SK-N-SH (cell line): ENCODE data around the gene MAN1A2. TPM values are rescaled to one million over a fixed set of nuclear protein-coding genes. Genes with fewer than 3 reads are reported as not detected.

ENCODE experiments used
- CTCF ChIA-PET: fragments of 300-600, 350-600 bp; formaldehyde crosslinking; extraction: SDS; loops from one replicate; lab custom pipeline; 2021; lab: Yijun Ruan, JAX
- POLR2A ChIA-PET: fragments of 350-600 bp; sonication (Branson Sonifier 250); formaldehyde crosslinking; extraction: SDS; loops from one replicate; lab custom pipeline; 2020; ENCODE audit warnings: antibody characterized with exemption, inconsistent platforms; lab: Yijun Ruan, JAX
- DNase-seq: peaks from one replicate; pipeline ENCODE4 v3.0.0; 2012
- H2AFZ ChIP-seq: fragments of 200-600 bp; sonication (generic); 2 replicates; pipeline ENCODE4 v1.8.1; 2016; ENCODE audit warnings: antibody characterized with exemption, mild to moderate bottlenecking, low read depth
- H3F3A ChIP-seq: fragments of 200-600 bp; sonication (generic); replicated peaks from 2 replicates; pipeline ENCODE3; 2016; ENCODE audit warnings: antibody characterized with exemption, mild to moderate bottlenecking; ENCODE audit not compliant: insufficient read depth
- H3K27ac ChIP-seq, 2 experiments: fragments of 200-500 bp in 1 of 2; fragments of 200-600 bp in 1 of 2; sonication (Bioruptor generic) in 1 of 2; sonication (generic), shearing (Covaris generic) in 1 of 2; 2 replicates each; pipeline versions ENCODE4 v1.5.1 to v1.6.1; 2014 to 2016; ENCODE audit warnings: low read depth in 2 of 2, inconsistent platforms in 1 of 2, low read length in 1 of 2, mild to moderate bottlenecking in 1 of 2, mixed read lengths in 1 of 2
- H3K27me3 ChIP-seq: fragments of 200-600 bp; sonication (generic), shearing (Covaris generic); 2 replicates; pipeline ENCODE4 v1.6.1; 2016; ENCODE audit warnings: mixed run types; ENCODE audit not compliant: insufficient read depth
- H3K36me3 ChIP-seq, 2 experiments: fragments of 200-500 bp in 1 of 2; fragments of 200-600 bp in 1 of 2; sonication (Bioruptor generic) in 1 of 2; sonication (generic) in 1 of 2; replicated peaks in 1 of 2; 2 replicates each; pipeline versions ENCODE3 to v1.5.1; 2014 to 2016; ENCODE audit warnings: low read length in 1 of 2, mild to moderate bottlenecking in 1 of 2; ENCODE audit not compliant: insufficient read depth in 2 of 2, control insufficient read depth in 1 of 2
- H3K4me1 ChIP-seq, 2 experiments: fragments of 200-500 bp in 1 of 2; fragments of 200-600 bp in 1 of 2; sonication (Bioruptor generic) in 1 of 2; sonication (generic), shearing (Covaris generic) in 1 of 2; 2 replicates each; pipeline versions ENCODE4 v1.5.1 to v1.6.1; 2014 to 2016; ENCODE audit warnings: low read depth in 1 of 2, low read length in 1 of 2, mixed run types in 1 of 2; ENCODE audit not compliant: insufficient read depth in 2 of 2, control insufficient read depth in 1 of 2
- H3K4me2 ChIP-seq: fragments of 200-600 bp; sonication (generic), shearing (Covaris generic); 2 replicates; pipeline ENCODE4 v1.6.1; 2017; ENCODE audit warnings: mixed run types
- H3K4me3 ChIP-seq, 2 experiments: fragments of 200-500 bp in 1 of 2; fragments of 200-600 bp in 1 of 2; sonication (Bioruptor generic) in 1 of 2; sonication (generic), shearing (Covaris generic) in 1 of 2; 2 replicates each; pipeline versions ENCODE4 v1.5.1 to v1.8.1; 2014 to 2016; ENCODE audit warnings: low read depth in 2 of 2, inconsistent platforms in 1 of 2, low read length in 1 of 2, mild to moderate bottlenecking in 1 of 2, mixed read lengths in 1 of 2, moderate library complexity in 1 of 2
- H3K79me2 ChIP-seq: fragments of 200-600 bp; sonication (generic); 2 replicates; pipeline ENCODE4 v1.8.1; 2017; ENCODE audit warnings: mild to moderate bottlenecking; ENCODE audit not compliant: insufficient read depth
- H3K9ac ChIP-seq: fragments of 200-600 bp; sonication (generic); 2 replicates; pipeline ENCODE4 v1.6.1; 2017; ENCODE audit warnings: mixed run types
- H3K9me2 ChIP-seq: fragments of 200-600 bp; sonication (generic); 2 replicates; pipeline ENCODE4 v1.6.1; 2017; ENCODE audit warnings: mixed run types
- H3K9me3 ChIP-seq: fragments of 200-600 bp; sonication (generic); 2 replicates; pipeline ENCODE4 v1.6.1; 2017; ENCODE audit warnings: mixed run types, mild to moderate bottlenecking, moderate library complexity
- H4K20me1 ChIP-seq: fragments of 200-600 bp; sonication (generic); 2 replicates; pipeline ENCODE4 v1.6.1; 2017; ENCODE audit warnings: mild to moderate bottlenecking, mixed run types; ENCODE audit not compliant: insufficient read depth
- ELF1 ChIP-seq: IDR thresholded peaks from 2 replicates; pipeline ENCODE4 v1.4.0; 2012
- FOSL2 ChIP-seq: IDR thresholded peaks from 2 replicates; pipeline ENCODE4 v1.4.0; 2012; ENCODE audit warnings: low read depth, mild to moderate bottlenecking, moderate library complexity, borderline replicate concordance
- FOXJ3 ChIP-seq: sonication (generic); formaldehyde crosslinking; IDR thresholded peaks from 2 replicates; pipeline ENCODE4 v1.5.1; 2020; ENCODE audit warnings: mild to moderate bottlenecking, missing genetic modification reagents
- FOXM1 ChIP-seq: IDR thresholded peaks from 2 replicates; pipeline ENCODE4 v1.4.0; 2012; ENCODE audit warnings: low read depth, mild to moderate bottlenecking
- GABPA ChIP-seq: IDR thresholded peaks from 2 replicates; pipeline ENCODE4 v1.4.0; 2012; ENCODE audit warnings: low read depth, mild to moderate bottlenecking
- IRF3 ChIP-seq: fragments of 150-350 bp; IDR thresholded peaks from 2 replicates; pipeline ENCODE4 v1.6.1; 2016; ENCODE audit warnings: mild to moderate bottlenecking, low read depth, low read length
- JUND ChIP-seq: IDR thresholded peaks from 2 replicates; pipeline ENCODE4 v1.4.0; 2012
- MAX ChIP-seq: IDR thresholded peaks from 2 replicates; pipeline ENCODE4 v1.4.0; 2012; ENCODE audit warnings: low read depth
- MXI1 ChIP-seq: IDR thresholded peaks from 2 replicates; pipeline ENCODE4 v1.6.1; 2012; ENCODE audit warnings: mild to moderate bottlenecking, low read depth, low read length, improper control_type of control experiment
- NFIC ChIP-seq: IDR thresholded peaks from 2 replicates; pipeline ENCODE4 v1.4.0; 2012; ENCODE audit warnings: borderline replicate concordance
- NRF1 ChIP-seq: IDR thresholded peaks from 2 replicates; pipeline ENCODE4 v1.6.1; 2012; ENCODE audit warnings: low read depth, mild to moderate bottlenecking, low read length
- POLR2AphosphoS5 ChIP-seq: IDR thresholded peaks from 2 replicates; pipeline ENCODE4 v1.6.1; 2012; ENCODE audit warnings: low read depth, low read length
- RAD21 ChIP-seq: IDR thresholded peaks from 2 replicates; pipeline ENCODE4 v1.6.1; 2012; ENCODE audit warnings: mild to moderate bottlenecking, low read length
- RCOR1 ChIP-seq: fragments of 150-350 bp; IDR thresholded peaks from 2 replicates; pipeline ENCODE4 v1.6.1; 2017; ENCODE audit warnings: antibody characterized with exemption, low read length
- REST ChIP-seq: IDR thresholded peaks from 2 replicates; pipeline ENCODE4 v1.6.1; 2012; ENCODE audit warnings: mild to moderate bottlenecking, low read depth, low read length, moderate library complexity
- SIN3A ChIP-seq: IDR thresholded peaks from 2 replicates; pipeline ENCODE4 v1.6.1; 2012; ENCODE audit warnings: low read depth, mild to moderate bottlenecking, low read length, moderate library complexity, borderline replicate concordance
- TCF12 ChIP-seq: IDR thresholded peaks from 2 replicates; pipeline ENCODE4 v1.4.0; 2012
- USF1 ChIP-seq: IDR thresholded peaks from 2 replicates; pipeline ENCODE4 v1.4.0; 2012; ENCODE audit warnings: low read depth, borderline replicate concordance
- USF2 ChIP-seq: fragments of 150-350 bp; IDR thresholded peaks from 2 replicates; pipeline ENCODE4 v1.6.1; 2017; ENCODE audit warnings: antibody characterized with exemption, low read length, low read depth, borderline replicate concordance
- YY1 ChIP-seq: IDR thresholded peaks from 2 replicates; pipeline ENCODE4 v1.4.0; 2012; ENCODE audit warnings: low read depth, mild to moderate bottlenecking
- WGBS: methylation state at CpG from one replicate; pipeline ENCODE4 v1.1.6; 2017; ENCODE audit warnings: low lambda C conversion rate; 5-methylcytosine and 5-hydroxymethylcytosine counted together
- polyA plus RNA-seq, 3 experiments: library from polyadenylated mRNA; depleted of rRNA; stranded (reverse); fragments of >200 nt; gene quantifications; 2 replicates each; pipeline ENCODE4 v1.2.3, GENCODE V29; 2012

MAN1A2 gene
- polyA plus RNA-seq, 1 of the 3 experiments (the other 2 are of a cell fraction) = 6.0 TPM

GRCh38 chr1:117425050-117425734, 57.9 kb downstream of the MAN1A2 start:
- CTCF ChIA-PET = no interaction called here
- Histone ChIP-seq H3K4me2 (no peak overlapping the region), H2AFZ (no peak overlapping the region), H3F3A (peaks cover 5% of the 10 kb centered on the region), H3K9me2 (no peaks in the 10 kb centered on the region), H3K79me2 (0 out of 2 replicates have a peak, but pooled peaks cover 4% of the 10 kb centered on the region), H3K4me1 (no peaks in the 10 kb centered on the region), H3K27ac (no peak overlapping the region), H3K9ac (no peak overlapping the region), H3K27me3 (no peaks in the 10 kb centered on the region), H3K36me3 (peaks cover 8 to 55% of the 10 kb centered on the region in 2 experiments), H4K20me1 (no peaks in the 10 kb centered on the region), H3K9me3 (peaks cover 28% of the 10 kb centered on the region), H3K4me3 (no peak overlapping the region)
- POLR2A ChIA-PET = no interaction called here
- no peak for TF ChIP-seq ELF1
- no peak for TF ChIP-seq FOSL2
- TF ChIP-seq POLR2AphosphoS5 = no peak
- no peak for TF ChIP-seq YY1
- no peak for TF ChIP-seq FOXM1
- TF ChIP-seq RCOR1 = no peak
- no peak for TF ChIP-seq REST
- TF ChIP-seq MAX = no peak
- TF ChIP-seq GABPA = no peak
- TF ChIP-seq IRF3 = no peak
- no peak for TF ChIP-seq USF2
- no peak for TF ChIP-seq USF1
- TF ChIP-seq MXI1 = no peak
- no peak for TF ChIP-seq JUND
- no peak for TF ChIP-seq RAD21
- no peak for TF ChIP-seq NRF1
- no peak for TF ChIP-seq NFIC
- no peak for TF ChIP-seq SIN3A
- no peak for TF ChIP-seq TCF12
- no peak for TF ChIP-seq FOXJ3
- 95% methylated on average over 2 of the region's 2 CpGs for WGBS
- DNase-seq = no peak
